ENCODE data around the gene CRYGS.
"Not testable (repeated sequence)": the region's sequence is repeated elsewhere in the genome, so short reads cannot be mapped to it uniquely, and the experiment has no call there.

The CRYGS gene

GRCh38 chr3:186515125-186515524 is 29.1 kb downstream of the CRYGS start:
- DNase-seq: no peak

DNA sequence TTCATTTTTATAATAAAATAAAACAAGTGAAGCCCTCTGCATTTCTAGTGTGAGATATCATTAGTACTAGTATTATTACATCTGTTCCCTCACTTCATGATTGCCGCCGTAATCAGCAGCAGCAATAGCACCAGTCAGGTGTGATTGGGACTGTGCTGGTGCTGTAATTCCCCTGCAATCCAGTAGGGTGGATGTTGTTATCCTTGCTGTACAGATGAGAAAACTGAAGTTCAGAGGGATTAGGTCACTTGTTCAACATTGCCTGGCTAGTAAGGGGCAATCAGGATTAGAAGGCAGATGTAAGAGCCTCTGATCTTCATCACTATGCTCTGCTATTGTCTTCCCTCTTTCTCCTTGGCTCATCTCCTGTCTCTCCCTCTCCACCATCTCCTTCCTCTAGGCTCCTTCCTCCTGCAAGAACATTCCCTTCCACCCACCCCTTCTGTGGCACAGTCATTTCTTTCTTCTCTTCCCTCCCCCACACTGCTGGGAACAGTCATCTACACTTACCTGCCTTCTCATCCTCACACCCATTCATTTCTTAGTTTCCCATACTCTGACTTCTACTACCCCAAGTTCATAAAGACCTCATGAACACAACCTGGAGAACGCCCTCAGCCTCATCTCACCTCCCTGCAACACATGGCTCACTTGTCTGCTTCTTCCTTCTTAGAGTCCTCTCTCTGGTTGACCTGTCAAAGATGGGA is 29.7 kb downstream of the CRYGS start:
- DNase-seq: no peak

DNA sequence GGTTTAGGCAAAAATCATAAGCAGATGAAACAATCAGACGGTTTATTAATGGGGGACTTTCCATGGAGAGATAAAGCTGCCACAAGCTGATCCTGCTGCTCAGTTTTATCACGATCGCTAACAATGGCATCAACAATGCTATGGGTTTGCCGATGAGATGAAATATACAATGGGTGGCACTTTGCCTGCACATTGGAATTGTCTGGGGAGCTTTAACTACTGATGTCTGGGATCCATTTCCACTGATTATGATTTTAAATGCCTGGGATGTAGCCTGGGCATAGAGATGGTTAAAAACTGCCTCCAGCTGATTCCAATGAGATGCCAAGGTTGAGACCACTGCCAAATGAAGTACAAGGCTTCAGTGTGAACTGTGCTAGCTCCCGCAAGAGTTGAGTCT is 30.8 kb downstream of the CRYGS start:
- DNase-seq: no peak

DNA sequence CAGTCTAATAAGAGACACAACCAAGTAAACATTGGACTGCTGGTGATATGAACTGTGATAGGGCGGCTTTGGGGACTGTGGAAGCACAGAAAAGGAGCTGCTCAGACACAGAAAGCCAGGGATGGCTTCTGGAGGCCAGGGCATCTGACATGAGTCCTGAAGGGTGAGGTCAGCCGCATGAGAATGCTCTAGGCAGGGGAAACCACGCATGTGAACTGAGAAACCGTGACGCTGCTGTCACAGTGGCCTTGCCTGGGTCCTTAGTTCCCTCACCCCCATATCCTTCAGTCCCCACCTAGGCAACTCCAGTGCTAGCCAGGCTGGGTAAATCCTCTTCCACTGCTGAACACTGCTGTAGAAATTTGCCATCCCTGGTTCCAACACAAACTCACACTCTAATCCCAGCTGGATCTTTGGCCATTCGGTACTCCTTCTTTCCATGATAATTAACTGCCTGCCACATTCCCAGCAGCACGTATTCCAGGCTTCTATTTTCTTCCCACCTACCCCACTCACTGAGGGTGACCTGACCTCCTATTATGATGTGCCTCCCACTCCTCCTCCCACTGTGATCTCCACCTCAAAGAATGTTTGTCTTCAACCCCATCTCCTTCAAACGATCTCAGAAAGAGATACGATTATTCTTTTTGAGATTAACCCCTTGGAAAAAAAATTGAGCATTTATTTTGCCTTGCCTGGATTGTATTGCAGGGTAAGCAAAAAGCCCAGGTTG is 31.4 kb downstream of the CRYGS start:
- DNase-seq: no peak

DNA sequence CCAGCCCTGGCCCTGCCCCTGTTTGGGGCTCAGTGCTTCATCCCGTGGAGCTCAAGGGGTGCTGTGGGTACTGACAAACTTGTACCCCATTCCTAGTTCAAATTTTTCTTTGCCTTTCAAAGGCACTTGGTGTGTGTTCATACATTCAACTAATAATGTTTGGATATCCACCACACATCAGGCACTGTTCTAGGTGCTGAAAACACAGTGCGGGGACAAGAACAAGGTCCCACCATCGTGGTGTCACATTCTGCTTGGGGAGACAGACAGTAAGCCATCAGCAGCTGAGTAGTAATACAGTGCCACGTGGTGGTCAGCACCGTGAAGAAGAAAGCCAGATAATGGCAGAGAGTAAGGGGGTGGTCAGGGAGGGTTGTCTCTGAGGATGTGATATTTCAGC is 32.5 kb downstream of the CRYGS start:
- DNase-seq: no peak

DNA sequence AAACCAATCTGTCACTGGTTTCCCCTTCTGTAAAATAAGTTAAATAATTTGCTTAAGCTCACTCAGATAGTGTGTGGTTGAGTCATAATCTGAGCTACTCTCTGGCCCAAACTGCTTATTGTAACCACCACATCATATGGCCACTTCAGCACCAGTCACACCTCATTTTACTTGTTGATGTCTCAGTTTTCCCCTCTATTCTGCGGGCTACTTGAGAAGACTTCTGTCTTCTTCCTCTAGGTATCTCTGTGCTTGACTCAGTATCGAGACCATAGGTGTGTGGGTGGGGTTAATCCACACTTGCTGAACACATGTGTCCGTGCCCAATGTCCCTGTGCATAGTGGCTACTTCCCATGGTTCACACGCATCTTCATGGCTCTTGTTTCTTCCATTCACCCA is 32.9 kb downstream of the CRYGS start:
- DNase-seq: no peak

- no peak for DNase-seq
Measured at GRCh38 chr3:186510374-186511079, 33.7 kb downstream of the CRYGS start.

GRCh38 chr3:186509423-186509822 is 34.8 kb downstream of the CRYGS start:
- DNase-seq: no peak

- no peak for DNase-seq
Measured at GRCh38 chr3:186506857-186507256, 37.3 kb downstream of the CRYGS start.

- no peak for DNase-seq
Measured at GRCh38 chr3:186506191-186506739, 37.9 kb downstream of the CRYGS start.

- DNase-seq: no peak
Measured at GRCh38 chr3:186502966-186503712, 41.0 kb downstream of the CRYGS start.

- DNase-seq: no peak
Measured at GRCh38 chr3:186502138-186502948, 41.8 kb downstream of the CRYGS start.

GRCh38 chr3:186499949-186500348 is 44.2 kb downstream of the CRYGS start:
- DNase-seq: not testable (repeated sequence)

DNA sequence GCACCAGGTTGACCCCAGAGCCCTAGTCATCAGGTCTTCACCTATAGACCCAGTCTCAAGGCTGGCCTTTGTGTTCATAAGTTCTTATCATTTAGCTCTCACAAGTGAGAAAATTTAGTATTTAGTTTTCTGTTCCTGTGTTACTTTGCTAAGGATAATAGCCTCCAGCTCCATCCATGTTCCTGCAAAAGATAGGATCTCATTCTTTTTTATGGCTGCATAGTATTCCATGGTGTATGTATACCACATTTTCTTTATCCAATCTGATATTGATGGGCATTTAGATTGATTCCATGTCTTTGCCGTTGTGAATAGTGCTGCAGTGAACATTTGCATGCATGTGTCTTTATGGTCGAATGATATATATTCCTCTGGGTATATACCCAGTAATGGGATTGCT is 46.2 kb downstream of the CRYGS start:
- not testable (repeated sequence) for DNase-seq

DNA sequence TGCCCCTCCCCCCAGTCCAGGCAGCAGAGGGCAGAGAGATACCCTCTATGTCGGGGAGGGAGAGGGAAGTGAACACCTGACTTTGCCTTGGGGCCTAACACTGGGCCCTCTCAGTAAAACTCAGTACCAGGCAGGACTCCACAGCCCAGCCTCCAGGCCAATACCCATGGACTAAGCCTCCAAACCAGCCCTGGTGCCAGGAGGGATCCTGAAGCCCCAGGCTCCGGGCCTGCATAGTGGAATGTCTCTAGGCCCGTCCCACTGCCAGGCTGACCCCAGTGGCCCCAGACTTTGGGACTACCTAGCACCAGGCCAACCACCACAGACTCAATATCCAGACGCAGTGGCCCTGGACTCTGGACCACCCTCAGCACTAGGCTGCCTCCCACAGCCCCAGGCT is 46.6 kb downstream of the CRYGS start:
- DNase-seq: no peak

DNA sequence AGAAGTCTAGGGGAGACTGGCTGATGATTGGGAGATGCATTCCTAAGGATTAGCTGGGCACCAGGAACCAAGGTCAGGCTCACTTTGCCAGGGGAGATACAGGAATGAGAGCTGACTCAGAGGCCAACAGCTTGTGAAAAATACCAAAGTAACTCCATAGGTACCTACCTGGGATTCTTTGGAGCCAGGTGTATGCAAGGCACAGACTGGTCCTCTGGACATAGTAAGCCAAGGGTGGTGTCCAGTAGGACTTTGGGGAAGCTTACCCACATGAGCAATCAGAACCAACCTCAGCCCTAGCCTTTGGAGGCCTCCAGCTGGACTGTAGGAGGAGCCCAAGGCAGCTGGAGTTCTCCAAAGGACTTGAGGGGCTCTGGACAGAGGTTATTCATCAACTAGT is 47.5 kb downstream of the CRYGS start:
- no peak for DNase-seq

DNA sequence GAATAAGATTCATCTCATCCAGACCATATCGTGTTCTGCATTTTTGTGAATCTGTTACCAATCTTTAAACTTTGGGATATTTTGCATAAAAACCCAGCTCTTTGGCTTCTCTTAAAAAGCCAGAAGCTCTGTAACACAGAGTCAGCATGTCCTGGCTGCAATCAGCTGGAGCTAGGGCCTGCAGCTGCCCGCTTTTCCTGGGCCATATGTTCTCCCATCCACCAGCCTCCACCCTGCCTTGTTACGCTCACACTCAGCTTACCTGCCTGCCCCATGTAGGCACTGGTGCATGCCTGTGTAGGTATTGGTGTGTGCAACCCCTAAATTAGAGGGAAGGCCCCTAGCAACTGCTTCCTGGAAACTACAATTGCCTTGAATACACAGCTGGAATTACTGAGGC is 48.2 kb downstream of the CRYGS start:
- no peak for DNase-seq

- no peak for DNase-seq
Measured at GRCh38 chr3:186493525-186494255, 50.5 kb downstream of the CRYGS start.

- no peak for DNase-seq
Measured at GRCh38 chr3:186492385-186492984, 51.7 kb downstream of the CRYGS start.

GRCh38 chr3:186489507-186489906 is 54.7 kb downstream of the CRYGS start:
- DNase-seq: no peak
